Hematopoietic multipotent progenitor cell treated with erythropoietin and hydrocortisone succinate and interleukin-3 and kit ligand, for 4 days (in vitro differentiated cells): Measurements from ENCODE around the gene AMOTL1.
"Not testable (repeated sequence)": the region's sequence is repeated elsewhere in the genome, so short reads cannot be mapped to it uniquely, and the experiment has no call there.

Source experiments
- DNase-seq: peaks from one replicate; pipeline ENCODE4 v3.0.0-alpha.2; 2015

AMOTL1 gene

GRCh38 chr11:94769880-94770279, 1.7 kb downstream of the AMOTL1 start:
- DNase-seq: no peak

- DNase-seq: no peak
These were observed 2.5 kb downstream of the AMOTL1 start for GRCh38 chr11:94770563-94771120.

GRCh38 chr11:94771390-94771789, 3.2 kb downstream of the AMOTL1 start:
- no peak for DNase-seq

GRCh38 chr11:94771951-94772350, 3.8 kb downstream of the AMOTL1 start:
- no peak for DNase-seq

- DNase-seq: no peak
These were observed 5.7 kb downstream of the AMOTL1 start for GRCh38 chr11:94773842-94774241.

- DNase-seq: no peak
These were observed 6.2 kb downstream of the AMOTL1 start for GRCh38 chr11:94774345-94774744.

- peak; percentile 59 for DNase-seq
These were observed 7.6 kb downstream of the AMOTL1 start for GRCh38 chr11:94775567-94776327.

GRCh38 chr11:94776351-94777321, 8.5 kb downstream of the AMOTL1 start:
- DNase-seq: peak; percentile 71

- peak; percentile 50 for DNase-seq
These were observed 12.3 kb downstream of the AMOTL1 start for GRCh38 chr11:94780432-94780831.

- DNase-seq: no peak
These were observed 13.7 kb downstream of the AMOTL1 start for GRCh38 chr11:94781837-94782236.

GRCh38 chr11:94782446-94782845, 14.3 kb downstream of the AMOTL1 start:
- DNase-seq: no peak

- DNase-seq: no peak
These were observed 16.7 kb downstream of the AMOTL1 start for GRCh38 chr11:94784884-94785283.

- DNase-seq: no peak
These were observed 17.4 kb downstream of the AMOTL1 start for GRCh38 chr11:94785509-94785908.

GRCh38 chr11:94786264-94787126, 18.3 kb downstream of the AMOTL1 start:
- DNase-seq: peak; percentile 77

- no peak for DNase-seq
These were observed 19.6 kb downstream of the AMOTL1 start for GRCh38 chr11:94787801-94788200.

GRCh38 chr11:94788396-94788795, 20.2 kb downstream of the AMOTL1 start:
- no peak for DNase-seq

GRCh38 chr11:94790197-94790596, 22.0 kb downstream of the AMOTL1 start:
- DNase-seq: no peak

- DNase-seq: no peak
These were observed 22.6 kb downstream of the AMOTL1 start for GRCh38 chr11:94790661-94791180.

- no peak for DNase-seq
These were observed 23.2 kb downstream of the AMOTL1 start for GRCh38 chr11:94791216-94791889.

GRCh38 chr11:94791942-94792341, 23.8 kb downstream of the AMOTL1 start:
- not testable (repeated sequence) for DNase-seq

GRCh38 chr11:94792451-94792850, 24.3 kb downstream of the AMOTL1 start:
- DNase-seq: no peak

- no peak for DNase-seq
These were observed 24.8 kb downstream of the AMOTL1 start for GRCh38 chr11:94793002-94793401.
